Activated T-helper 1 cell treated with Interleukin-2 at 50 U/mL for 16 hours (primary cell): ENCODE measurements around the gene CDH26.

ENCODE experiments used
- DNase-seq: peaks from one replicate; pipeline ENCODE4 v3.0.0-alpha.2; 2020; ENCODE audit warnings: low read depth

The CDH26 gene

GRCh38 chr20:59985164-59985563 lies 26.9 kb downstream of the CDH26 start:
- DNase-seq: no peak

- DNase-seq: no peak
Measured at GRCh38 chr20:59985864-59986263, 27.6 kb downstream of the CDH26 start.

- no peak for DNase-seq
Measured at GRCh38 chr20:59987135-59987534, 28.9 kb downstream of the CDH26 start.

GRCh38 chr20:59988141-59988540 lies 29.9 kb downstream of the CDH26 start:
- DNase-seq: no peak

- DNase-seq: no peak
Measured at GRCh38 chr20:59992526-59993084, 34.4 kb downstream of the CDH26 start.

GRCh38 chr20:59993736-59994430 lies 35.7 kb downstream of the CDH26 start:
- DNase-seq: no peak

GRCh38 chr20:59994697-59995122 lies 36.5 kb downstream of the CDH26 start:
- DNase-seq: no peak

- DNase-seq: no peak
Measured at GRCh38 chr20:59996108-59996507, 37.9 kb downstream of the CDH26 start.

- no peak for DNase-seq
Measured at GRCh38 chr20:59997896-59998295, 39.7 kb downstream of the CDH26 start.

- DNase-seq: no peak
Measured at GRCh38 chr20:59999502-59999901, 41.3 kb downstream of the CDH26 start.

- DNase-seq: no peak
Measured at GRCh38 chr20:60000271-60001042, 42.2 kb downstream of the CDH26 start.

- no peak for DNase-seq
Measured at GRCh38 chr20:60001108-60001507, 42.9 kb downstream of the CDH26 start.

- no peak for DNase-seq
Measured at GRCh38 chr20:60003776-60004175, 45.6 kb downstream of the CDH26 start.

- DNase-seq: no peak
Measured at GRCh38 chr20:60006261-60006660, 48.0 kb downstream of the CDH26 start.

GRCh38 chr20:60007464-60007863 lies 49.2 kb downstream of the CDH26 start:
- DNase-seq: no peak

- DNase-seq: no peak
Measured at GRCh38 chr20:60008130-60008808, 50.0 kb downstream of the CDH26 start.

- DNase-seq: no peak
Measured at GRCh38 chr20:60009318-60009717, 51.1 kb downstream of the CDH26 start.

- no peak for DNase-seq
Measured at GRCh38 chr20:60009826-60010616, 51.8 kb downstream of the CDH26 start.

GRCh38 chr20:60010689-60011458 lies 52.7 kb downstream of the CDH26 start:
- no peak for DNase-seq

- DNase-seq: no peak
Measured at GRCh38 chr20:60011512-60012507, 53.6 kb downstream of the CDH26 start.
